ENCODE results near the gene SF3B5.

DNA sequence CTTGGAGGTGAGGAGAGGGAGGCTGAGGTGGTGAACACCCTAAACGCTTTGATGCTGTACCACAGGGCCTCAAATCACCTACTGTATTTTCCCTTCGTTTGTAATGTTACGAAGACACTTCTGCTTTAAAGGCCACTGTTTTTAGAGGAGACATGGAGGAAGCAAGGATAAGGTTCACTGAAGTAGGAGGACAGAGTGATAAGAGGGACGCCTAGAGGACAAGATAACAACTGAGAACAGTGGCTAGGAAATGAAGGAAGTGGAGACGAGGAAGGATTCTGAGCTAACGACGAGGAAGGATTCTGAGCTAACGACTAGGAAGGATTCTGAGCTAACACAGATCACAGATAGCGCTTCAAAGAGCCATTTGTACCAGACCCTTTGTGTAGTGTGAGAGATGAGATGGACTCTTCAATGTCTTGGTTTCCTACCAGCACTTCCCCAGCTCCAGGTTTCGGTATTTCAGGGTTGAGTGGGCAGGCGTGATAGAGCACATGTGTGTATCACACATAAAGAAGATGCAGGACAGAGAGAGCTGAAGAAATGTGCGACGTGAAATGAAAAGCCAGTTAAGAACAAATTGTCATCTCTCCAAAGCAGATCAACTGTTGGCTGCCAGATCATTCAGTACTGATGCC lies 7.5 kb downstream of the SF3B5 start:
- TF ChIP-seq, protein P1, sequence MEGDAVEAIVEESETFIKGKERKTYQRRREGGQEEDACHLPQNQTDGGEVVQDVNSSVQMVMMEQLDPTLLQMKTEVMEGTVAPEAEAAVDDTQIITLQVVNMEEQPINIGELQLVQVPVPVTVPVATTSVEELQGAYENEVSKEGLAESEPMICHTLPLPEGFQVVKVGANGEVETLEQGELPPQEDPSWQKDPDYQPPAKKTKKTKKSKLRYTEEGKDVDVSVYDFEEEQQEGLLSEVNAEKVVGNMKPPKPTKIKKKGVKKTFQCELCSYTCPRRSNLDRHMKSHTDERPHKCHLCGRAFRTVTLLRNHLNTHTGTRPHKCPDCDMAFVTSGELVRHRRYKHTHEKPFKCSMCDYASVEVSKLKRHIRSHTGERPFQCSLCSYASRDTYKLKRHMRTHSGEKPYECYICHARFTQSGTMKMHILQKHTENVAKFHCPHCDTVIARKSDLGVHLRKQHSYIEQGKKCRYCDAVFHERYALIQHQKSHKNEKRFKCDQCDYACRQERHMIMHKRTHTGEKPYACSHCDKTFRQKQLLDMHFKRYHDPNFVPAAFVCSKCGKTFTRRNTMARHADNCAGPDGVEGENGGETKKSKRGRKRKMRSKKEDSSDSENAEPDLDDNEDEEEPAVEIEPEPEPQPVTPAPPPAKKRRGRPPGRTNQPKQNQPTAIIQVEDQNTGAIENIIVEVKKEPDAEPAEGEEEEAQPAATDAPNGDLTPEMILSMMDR (optimal IDR thresholded peaks at IDR 0.05 in 1 of 3, IDR thresholded peaks at IDR 0.05 in 1 of 3, conservative IDR thresholded peaks at IDR 0.05 in 1 of 3; ENCODE audit: extremely low read depth in 1 of 3, insufficient read depth in 2 of 3, low read length in 3 of 3): no peak
- no peak for TF ChIP-seq EZH2 (IDR thresholded peaks at IDR 0.05; ENCODE audit: low read length)

All from keratinocyte (primary cell).